Measurements from ENCODE around the gene ERO1B.

DNA sequence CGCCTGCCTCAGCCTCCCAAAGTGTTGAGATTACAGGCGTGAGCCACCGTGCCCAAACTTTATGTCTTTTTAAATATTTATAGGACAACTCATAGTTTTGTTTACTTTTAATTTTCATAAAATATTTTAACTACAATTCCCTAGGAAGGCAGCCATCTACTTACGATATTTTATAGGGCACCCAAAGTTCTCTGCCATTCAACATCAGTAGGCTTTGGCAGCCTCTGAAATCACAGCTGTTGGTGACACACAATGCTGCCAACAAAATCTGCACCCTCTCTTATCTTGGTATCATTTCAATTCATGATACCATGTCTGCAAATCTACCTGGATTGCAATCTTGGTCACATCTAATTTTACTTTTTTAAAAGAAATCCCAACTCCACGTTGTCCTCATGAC lies 27.1 kb upstream of the ERO1B start:
- TF ChIP-seq REST (IDR thresholded peaks at IDR 0.05; ENCODE audit: insufficient read depth in 1 of 2, low read depth in 2 of 2, low read length in 2 of 2), result no peak
- no peak for TF ChIP-seq POLR2AphosphoS5 (IDR thresholded peaks at IDR 0.05; ENCODE audit: low read depth, low read length)
- no peak for TF ChIP-seq SIN3A (IDR thresholded peaks at IDR 0.05; ENCODE audit: borderline replicate concordance, insufficient read depth, low read length)
- TF ChIP-seq TAF1 (IDR thresholded peaks at IDR 0.05; ENCODE audit: borderline replicate concordance, insufficient read depth, low read length), result no peak
- TF ChIP-seq FOXP2 (optimal IDR thresholded peaks at IDR 0.05; ENCODE audit: borderline replicate concordance, extremely low read depth, extremely low read length, insufficient read depth), result no peak

Data from PFSK-1 (cell line).